NCI-H2227 treated with DMSO at 0.1 percent for 48 hours (cell line): ENCODE measurements around the gene PAPOLB.

Experiments
- DNase-seq: peaks from one replicate; lab custom pipeline; 2025; lab: John Stamatoyannopoulos, UW

The PAPOLB gene

GRCh38 chr7:4878336-4879335, 16.8 kb upstream of the PAPOLB start:
- no peak for DNase-seq

- DNase-seq: no peak
These were observed 14.8 kb upstream of the PAPOLB start for GRCh38 chr7:4876586-4876985.

GRCh38 chr7:4875391-4875790, 13.6 kb upstream of the PAPOLB start:
- DNase-seq: no peak

- DNase-seq: no peak
These were observed 11.5 kb upstream of the PAPOLB start for GRCh38 chr7:4873071-4873944.

- DNase-seq: no peak
These were observed 10.3 kb upstream of the PAPOLB start for GRCh38 chr7:4871930-4872675.

GRCh38 chr7:4871056-4871680, 9.3 kb upstream of the PAPOLB start:
- DNase-seq: no peak

- DNase-seq: no peak
These were observed 6.7 kb upstream of the PAPOLB start for GRCh38 chr7:4868493-4868892.

- DNase-seq: no peak
These were observed 5.0 kb upstream of the PAPOLB start for GRCh38 chr7:4866528-4867496.

GRCh38 chr7:4862156-4862555, 326 bp upstream of the PAPOLB start:
- no peak for DNase-seq

GRCh38 chr7:4861227-4861626, 603 bp downstream of the PAPOLB start:
- DNase-seq: no peak

- DNase-seq: no peak
These were observed 4.6 kb downstream of the PAPOLB start for GRCh38 chr7:4857189-4857588.

- no peak for DNase-seq
These were observed 5.3 kb downstream of the PAPOLB start for GRCh38 chr7:4856336-4857057.

- no peak for DNase-seq
These were observed 6.9 kb downstream of the PAPOLB start for GRCh38 chr7:4854916-4855315.

- no peak for DNase-seq
These were observed 10.1 kb downstream of the PAPOLB start for GRCh38 chr7:4851459-4852422.

- DNase-seq: no peak
These were observed 11.5 kb downstream of the PAPOLB start for GRCh38 chr7:4850262-4850795.

GRCh38 chr7:4849390-4849789, 12.4 kb downstream of the PAPOLB start:
- DNase-seq: no peak

GRCh38 chr7:4845740-4846142, 16.1 kb downstream of the PAPOLB start:
- peak; percentile 19 for DNase-seq
